Prostate gland (tissue), 2 donors: ENCODE measurements around the gene LRRC8B.

ENCODE experiments used
- POLR2A ChIP-seq: fragments of 450-650 bp; IDR thresholded peaks from one replicate; pipeline ENCODE4 v1.6.1; 2016; ENCODE audit warnings: antibody characterized with exemption, mild to moderate bottlenecking
- POLR2AphosphoS5 ChIP-seq: sonication (generic); formaldehyde crosslinking; IDR thresholded peaks from one replicate; pipeline ENCODE4 v1.6.1; 2017; ENCODE audit warnings: antibody characterized with exemption
- TF ChIP-seq, protein P1 (sequence below), 4 experiments: fragments of 200-600 bp in 2 of 4; fragments of 450-650 bp in 2 of 4; sonication (generic) in 2 of 4; IDR thresholded peaks; 1 replicate in 3 of 4; 2 replicates in 1 of 4; pipeline ENCODE4 v1.5.1; 2016 to 2019; ENCODE audit warnings: antibody characterized with exemption in 4 of 4, mild to moderate bottlenecking in 2 of 4, moderate library complexity in 2 of 4

GRCh38 chr1:89596698-89597097 is 72.1 kb downstream of the LRRC8B start:
- TF ChIP-seq POLR2AphosphoS5 (no peak), POLR2A (no peak)
- TF ChIP-seq, protein P1, sequence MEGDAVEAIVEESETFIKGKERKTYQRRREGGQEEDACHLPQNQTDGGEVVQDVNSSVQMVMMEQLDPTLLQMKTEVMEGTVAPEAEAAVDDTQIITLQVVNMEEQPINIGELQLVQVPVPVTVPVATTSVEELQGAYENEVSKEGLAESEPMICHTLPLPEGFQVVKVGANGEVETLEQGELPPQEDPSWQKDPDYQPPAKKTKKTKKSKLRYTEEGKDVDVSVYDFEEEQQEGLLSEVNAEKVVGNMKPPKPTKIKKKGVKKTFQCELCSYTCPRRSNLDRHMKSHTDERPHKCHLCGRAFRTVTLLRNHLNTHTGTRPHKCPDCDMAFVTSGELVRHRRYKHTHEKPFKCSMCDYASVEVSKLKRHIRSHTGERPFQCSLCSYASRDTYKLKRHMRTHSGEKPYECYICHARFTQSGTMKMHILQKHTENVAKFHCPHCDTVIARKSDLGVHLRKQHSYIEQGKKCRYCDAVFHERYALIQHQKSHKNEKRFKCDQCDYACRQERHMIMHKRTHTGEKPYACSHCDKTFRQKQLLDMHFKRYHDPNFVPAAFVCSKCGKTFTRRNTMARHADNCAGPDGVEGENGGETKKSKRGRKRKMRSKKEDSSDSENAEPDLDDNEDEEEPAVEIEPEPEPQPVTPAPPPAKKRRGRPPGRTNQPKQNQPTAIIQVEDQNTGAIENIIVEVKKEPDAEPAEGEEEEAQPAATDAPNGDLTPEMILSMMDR (IDR thresholded peaks at IDR 0.05) = no peak
